Measurements from ENCODE around the gene ZNF195.
"Not testable (repeated sequence)": the region's sequence is repeated elsewhere in the genome, so short reads cannot be mapped to it uniquely, and the experiment has no call there.

DNA sequence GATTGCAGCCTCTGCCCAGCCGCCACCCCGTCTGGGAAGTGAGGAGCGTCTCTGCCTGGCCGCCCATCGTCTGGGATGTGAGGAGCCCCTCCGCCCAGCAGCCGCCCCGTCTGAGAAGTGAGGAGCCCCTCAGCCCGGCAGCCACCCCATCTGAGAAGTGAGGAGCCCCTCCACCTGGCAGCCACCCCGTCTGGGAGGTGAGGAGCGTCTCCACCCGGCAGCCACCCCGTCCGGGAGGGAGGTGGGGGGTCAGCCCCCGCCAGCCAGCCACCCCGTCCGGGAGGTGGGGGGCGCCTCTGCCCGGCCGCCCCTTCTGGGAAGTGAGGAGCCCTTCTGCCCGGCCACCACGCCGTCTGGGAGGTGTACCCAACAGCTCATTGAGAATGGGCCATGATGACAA, 18.3 kb upstream of the ZNF195 start:
- TF ChIP-seq, protein P1, sequence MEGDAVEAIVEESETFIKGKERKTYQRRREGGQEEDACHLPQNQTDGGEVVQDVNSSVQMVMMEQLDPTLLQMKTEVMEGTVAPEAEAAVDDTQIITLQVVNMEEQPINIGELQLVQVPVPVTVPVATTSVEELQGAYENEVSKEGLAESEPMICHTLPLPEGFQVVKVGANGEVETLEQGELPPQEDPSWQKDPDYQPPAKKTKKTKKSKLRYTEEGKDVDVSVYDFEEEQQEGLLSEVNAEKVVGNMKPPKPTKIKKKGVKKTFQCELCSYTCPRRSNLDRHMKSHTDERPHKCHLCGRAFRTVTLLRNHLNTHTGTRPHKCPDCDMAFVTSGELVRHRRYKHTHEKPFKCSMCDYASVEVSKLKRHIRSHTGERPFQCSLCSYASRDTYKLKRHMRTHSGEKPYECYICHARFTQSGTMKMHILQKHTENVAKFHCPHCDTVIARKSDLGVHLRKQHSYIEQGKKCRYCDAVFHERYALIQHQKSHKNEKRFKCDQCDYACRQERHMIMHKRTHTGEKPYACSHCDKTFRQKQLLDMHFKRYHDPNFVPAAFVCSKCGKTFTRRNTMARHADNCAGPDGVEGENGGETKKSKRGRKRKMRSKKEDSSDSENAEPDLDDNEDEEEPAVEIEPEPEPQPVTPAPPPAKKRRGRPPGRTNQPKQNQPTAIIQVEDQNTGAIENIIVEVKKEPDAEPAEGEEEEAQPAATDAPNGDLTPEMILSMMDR (IDR thresholded peaks at IDR 0.05), result not testable (repeated sequence)
- not testable (repeated sequence) for TF ChIP-seq POLR2A, EP300 (IDR thresholded peaks at IDR 0.05)
